IPS-18a (cell line): ENCODE data around the gene CDK3.
"Not testable (repeated sequence)": the region's sequence is repeated elsewhere in the genome, so short reads cannot be mapped to it uniquely, and the experiment has no call there.

Experiments
- H3K27ac ChIP-seq: one replicate; pipeline ENCODE4 v1.5.1; 2013; ENCODE audit warnings: low read length
- H3K27me3 ChIP-seq: one replicate; pipeline ENCODE4 v1.6.1; 2013; ENCODE audit warnings: mild to moderate bottlenecking, low read length; ENCODE audit not compliant: control insufficient read depth, insufficient read depth
- H3K36me3 ChIP-seq: one replicate; pipeline ENCODE4 v1.6.1; 2013; ENCODE audit warnings: low read depth, low read length; ENCODE audit not compliant: control insufficient read depth
- H3K4me1 ChIP-seq: one replicate; pipeline ENCODE4 v1.6.1; 2013; ENCODE audit warnings: low read depth, low read length; ENCODE audit not compliant: control insufficient read depth
- H3K4me3 ChIP-seq: one replicate; pipeline ENCODE4 v1.5.1; 2013; ENCODE audit warnings: low read length
- H3K9ac ChIP-seq: one replicate; pipeline ENCODE4 v1.6.1; 2013; ENCODE audit warnings: mild to moderate bottlenecking, low read length, moderate library complexity
- H3K9me3 ChIP-seq: one replicate; pipeline ENCODE4 v1.6.1; 2013; ENCODE audit warnings: low read depth, low read length; ENCODE audit not compliant: control insufficient read depth

CDK3 gene

DNA sequence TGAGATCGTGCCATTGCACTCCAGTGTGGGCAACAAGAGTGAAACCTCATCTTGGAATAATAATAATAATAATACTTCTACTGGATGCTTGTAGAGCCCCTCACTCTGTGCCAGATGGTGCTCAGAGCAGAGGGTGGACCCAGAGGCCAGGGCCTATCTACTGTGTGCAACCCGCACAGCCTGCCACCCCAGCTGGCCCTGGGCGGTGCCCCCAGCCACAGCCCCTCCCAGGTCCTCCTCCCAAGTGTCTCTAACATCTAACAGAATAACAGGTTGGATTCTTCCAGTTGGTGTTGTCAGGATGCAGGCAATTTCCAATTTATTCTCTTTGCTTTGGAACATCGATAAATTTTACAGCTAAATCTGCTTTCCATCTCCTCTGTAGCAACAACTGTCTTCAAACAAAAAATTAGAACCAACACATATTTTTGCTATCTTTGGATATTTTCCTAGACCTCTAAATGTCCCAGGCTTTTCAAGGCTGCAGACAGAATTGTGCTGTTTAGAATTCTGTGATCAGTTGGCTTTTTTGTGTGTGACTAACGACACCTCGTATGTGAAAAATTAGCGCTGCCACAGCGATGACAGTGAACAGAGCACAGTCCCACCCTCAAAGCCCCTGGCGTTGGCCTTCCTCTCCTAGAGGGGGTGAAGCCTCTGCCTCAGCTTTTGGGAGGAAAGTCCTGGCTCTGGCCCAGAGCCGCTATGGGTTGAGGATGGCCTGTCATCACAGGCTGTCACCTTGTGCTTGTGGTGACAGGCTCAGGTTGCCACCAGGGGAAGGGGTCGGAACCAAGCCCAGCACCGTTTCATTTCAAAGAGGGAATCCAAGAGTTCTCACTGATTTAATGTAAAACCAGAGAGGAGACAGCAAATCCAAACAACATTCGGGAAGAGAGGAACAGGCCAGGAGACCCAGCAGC, 34.0 kb downstream of the CDK3 start:
- Histone ChIP-seq H3K27me3 (no peaks in the 10 kb centered on the region), H3K27ac (no peak overlapping the region)

GRCh38 chr17:76036497-76037261, 36.0 kb downstream of the CDK3 start:
- H3K27ac ChIP-seq: no peak overlapping the region

More for the DNA sequence above, 34.0 kb downstream of the CDK3 start:
- no peaks in the 10 kb centered on the region for H3K9me3 ChIP-seq
- no peak overlapping the region for H3K4me3 ChIP-seq
- H3K4me1 ChIP-seq: peaks cover 8% of the 10 kb centered on the region
- no peak overlapping the region for H3K9ac ChIP-seq
- H3K36me3 ChIP-seq: peaks cover 16% of the 10 kb centered on the region

DNA sequence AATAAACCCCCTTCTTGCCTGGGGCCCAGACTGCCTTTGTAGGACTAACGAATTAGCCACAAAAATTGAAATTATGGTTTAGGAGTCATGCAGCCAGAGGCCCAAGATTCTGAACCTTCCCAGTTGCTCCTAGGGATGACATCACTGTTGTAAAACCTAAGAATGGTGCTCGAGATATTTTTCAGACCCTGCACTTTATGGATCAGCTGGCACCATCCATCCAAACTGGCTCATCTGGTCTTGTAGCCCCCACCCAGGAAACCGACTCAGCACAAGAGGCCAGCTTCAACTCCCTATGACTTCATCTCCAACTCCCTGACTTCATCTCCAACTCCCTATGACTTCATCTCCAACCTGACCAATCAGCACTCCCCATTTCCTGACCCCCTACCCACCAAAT, 37.4 kb downstream of the CDK3 start:
- H3K27ac ChIP-seq: no peak overlapping the region
- H3K9ac ChIP-seq: no peak overlapping the region
- no peaks in the 10 kb centered on the region for H3K27me3 ChIP-seq
- no peaks in the 10 kb centered on the region for H3K9me3 ChIP-seq
- H3K4me1 ChIP-seq: peaks cover 17% of the 10 kb centered on the region
- peaks cover 35% of the 10 kb centered on the region for H3K36me3 ChIP-seq
- H3K4me3 ChIP-seq: no peak overlapping the region

More at GRCh38 chr17:76036497-76037261, 36.0 kb downstream of the CDK3 start:
- H3K4me1 ChIP-seq: peaks cover 17% of the 10 kb centered on the region
- no peaks in the 10 kb centered on the region for H3K27me3 ChIP-seq
- no peak overlapping the region for H3K4me3 ChIP-seq
- no peak overlapping the region for H3K9ac ChIP-seq
- no peaks in the 10 kb centered on the region for H3K9me3 ChIP-seq
- H3K36me3 ChIP-seq: peaks cover 29% of the 10 kb centered on the region

GRCh38 chr17:76039121-76039520, 38.5 kb downstream of the CDK3 start:
- Histone ChIP-seq H3K9me3 (no peaks in the 10 kb centered on the region), H3K27ac (no peak overlapping the region), H3K4me3 (no peak overlapping the region), H3K36me3 (peaks cover 46% of the 10 kb centered on the region), H3K4me1 (peaks cover 17% of the 10 kb centered on the region), H3K9ac (no peak overlapping the region), H3K27me3 (no peaks in the 10 kb centered on the region)

DNA sequence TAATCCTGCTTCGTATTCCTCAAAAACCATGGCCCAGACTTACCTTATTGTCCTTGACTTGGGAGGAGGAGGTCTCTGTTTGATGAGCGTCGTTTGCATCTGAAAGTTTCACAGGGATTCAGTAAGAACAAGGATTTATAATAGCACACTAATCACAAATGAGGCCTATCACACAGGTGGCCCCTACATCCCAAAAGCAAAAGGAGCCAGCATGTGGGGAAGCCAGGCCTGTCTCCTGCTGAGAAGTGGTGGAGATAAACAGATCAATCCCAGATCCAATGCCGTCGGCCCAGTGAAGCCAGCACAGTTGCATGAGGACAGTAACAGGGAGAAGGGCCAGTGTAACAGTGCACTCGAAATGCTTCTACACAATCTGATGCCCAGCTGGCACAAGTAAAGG, 39.7 kb downstream of the CDK3 start:
- Histone ChIP-seq H3K27ac (no peak overlapping the region), H3K9me3 (no peaks in the 10 kb centered on the region), H3K27me3 (no peaks in the 10 kb centered on the region), H3K9ac (no peak overlapping the region), H3K36me3 (peaks cover 58% of the 10 kb centered on the region), H3K4me1 (peaks cover 17% of the 10 kb centered on the region), H3K4me3 (no peak overlapping the region)

- not testable (repeated sequence) for H3K27ac ChIP-seq, H3K27me3 ChIP-seq, H3K9me3 ChIP-seq, H3K4me3 ChIP-seq, H3K9ac ChIP-seq
- Histone ChIP-seq H3K36me3 (peaks cover 78% of the 10 kb centered on the region), H3K4me1 (peaks cover 10% of the 10 kb centered on the region)
Measured at GRCh38 chr17:76042868-76043267, 42.2 kb downstream of the CDK3 start.

- not testable (repeated sequence) for H3K9ac ChIP-seq, H3K4me3 ChIP-seq, H3K27ac ChIP-seq, H3K27me3 ChIP-seq, H3K9me3 ChIP-seq
- Histone ChIP-seq H3K36me3 (peaks cover 80% of the 10 kb centered on the region), H3K4me1 (peaks cover 10% of the 10 kb centered on the region)
Measured at GRCh38 chr17:76044475-76045007, 43.9 kb downstream of the CDK3 start.

- peaks cover 3% of the 10 kb centered on the region for H3K4me1 ChIP-seq
- no peak overlapping the region for H3K27ac ChIP-seq
- H3K9ac ChIP-seq: no peak overlapping the region
- H3K36me3 ChIP-seq: peaks cover 79% of the 10 kb centered on the region
- H3K9me3 ChIP-seq: no peaks in the 10 kb centered on the region
- H3K27me3 ChIP-seq: no peaks in the 10 kb centered on the region
- no peak overlapping the region for H3K4me3 ChIP-seq
Measured at GRCh38 chr17:76046064-76046463, 45.4 kb downstream of the CDK3 start.

- H3K27ac ChIP-seq: no peak overlapping the region
- peaks cover 71% of the 10 kb centered on the region for H3K36me3 ChIP-seq
- H3K9ac ChIP-seq: no peak overlapping the region
- H3K9me3 ChIP-seq: no peaks in the 10 kb centered on the region
- no peak overlapping the region for H3K4me3 ChIP-seq
- no peaks in the 10 kb centered on the region for H3K27me3 ChIP-seq
- no peaks in the 10 kb centered on the region for H3K4me1 ChIP-seq
Measured at GRCh38 chr17:76048025-76048605, 47.5 kb downstream of the CDK3 start.

DNA sequence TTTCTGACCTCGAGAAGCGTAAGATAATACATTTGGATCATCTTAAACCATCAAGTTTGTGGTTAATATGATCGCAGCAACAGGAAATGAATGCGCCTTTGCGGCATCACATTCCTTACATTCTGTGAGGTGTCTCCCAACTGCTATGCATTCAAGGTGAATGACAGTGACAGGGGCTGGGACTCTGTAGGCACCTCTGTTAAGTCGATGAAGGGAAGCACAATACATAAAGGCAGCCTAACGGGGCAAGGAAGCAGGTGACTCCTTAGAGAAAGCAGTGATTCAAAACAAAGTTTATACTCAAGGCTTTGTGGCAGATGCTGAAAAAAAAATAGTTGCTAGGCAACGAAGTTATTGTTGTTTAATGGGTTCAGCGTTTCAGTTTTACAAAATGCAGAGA, 48.1 kb downstream of the CDK3 start:
- H3K9me3 ChIP-seq: no peaks in the 10 kb centered on the region
- no peaks in the 10 kb centered on the region for H3K27me3 ChIP-seq
- peaks cover 69% of the 10 kb centered on the region for H3K36me3 ChIP-seq
- no peak overlapping the region for H3K4me3 ChIP-seq
- no peak overlapping the region for H3K27ac ChIP-seq
- no peak overlapping the region for H3K9ac ChIP-seq
- H3K4me1 ChIP-seq: no peaks in the 10 kb centered on the region

GRCh38 chr17:76049239-76049638, 48.6 kb downstream of the CDK3 start:
- H3K36me3 ChIP-seq: peaks cover 69% of the 10 kb centered on the region
- no peak overlapping the region for H3K4me3 ChIP-seq
- no peak overlapping the region for H3K9ac ChIP-seq
- H3K27ac ChIP-seq: no peak overlapping the region
- no peaks in the 10 kb centered on the region for H3K4me1 ChIP-seq
- no peaks in the 10 kb centered on the region for H3K27me3 ChIP-seq
- no peaks in the 10 kb centered on the region for H3K9me3 ChIP-seq
